HG03064 (cell line): ENCODE results near the gene DEPDC5.
"Not testable (repeated sequence)": the region's sequence is repeated elsewhere in the genome, so short reads cannot be mapped to it uniquely, and the experiment has no call there.

Experiments used
- ATAC-seq: cut with Tn5 transposase; IDR thresholded peaks from one replicate; pipeline ENCODE4 v1.9.1; 2021; ENCODE audit warnings: low read depth; ENCODE audit not compliant: unreplicated experiment

Gene DEPDC5

GRCh38 chr22:31812977-31813605, 59.3 kb downstream of the DEPDC5 start:
- no peak for ATAC-seq

GRCh38 chr22:31813898-31814297, 60.1 kb downstream of the DEPDC5 start:
- not testable (repeated sequence) for ATAC-seq

- no peak for ATAC-seq
These were observed 61.1 kb downstream of the DEPDC5 start for GRCh38 chr22:31814942-31815341.

- not testable (repeated sequence) for ATAC-seq
These were observed 61.6 kb downstream of the DEPDC5 start for GRCh38 chr22:31815383-31815814.

GRCh38 chr22:31816750-31817149, 62.9 kb downstream of the DEPDC5 start:
- ATAC-seq: no peak

- no peak for ATAC-seq
These were observed 64.9 kb downstream of the DEPDC5 start for GRCh38 chr22:31818481-31819392.

GRCh38 chr22:31820655-31821054, 66.8 kb downstream of the DEPDC5 start:
- ATAC-seq: no peak

GRCh38 chr22:31821572-31821971, 67.8 kb downstream of the DEPDC5 start:
- no peak for ATAC-seq

- ATAC-seq: no peak
These were observed 68.7 kb downstream of the DEPDC5 start for GRCh38 chr22:31822523-31822922.

GRCh38 chr22:31825513-31825912, 71.7 kb downstream of the DEPDC5 start:
- no peak for ATAC-seq

- no peak for ATAC-seq
These were observed 72.6 kb downstream of the DEPDC5 start for GRCh38 chr22:31826443-31826842.

GRCh38 chr22:31828739-31829138, 74.9 kb downstream of the DEPDC5 start:
- no peak for ATAC-seq

- ATAC-seq: no peak
These were observed 75.7 kb downstream of the DEPDC5 start for GRCh38 chr22:31829505-31829904.

- no peak for ATAC-seq
These were observed 76.9 kb downstream of the DEPDC5 start for GRCh38 chr22:31830721-31831070.

- no peak for ATAC-seq
These were observed 80.1 kb downstream of the DEPDC5 start for GRCh38 chr22:31833930-31834329.

GRCh38 chr22:31836010-31836409, 82.2 kb downstream of the DEPDC5 start:
- ATAC-seq: no peak

GRCh38 chr22:31838917-31839316, 85.1 kb downstream of the DEPDC5 start:
- no peak for ATAC-seq

GRCh38 chr22:31839986-31840385, 86.2 kb downstream of the DEPDC5 start:
- no peak for ATAC-seq

GRCh38 chr22:31840585-31840984, 86.8 kb downstream of the DEPDC5 start:
- ATAC-seq: no peak

- no peak for ATAC-seq
These were observed 87.4 kb downstream of the DEPDC5 start for GRCh38 chr22:31841078-31841827.

- ATAC-seq: no peak
These were observed 89.7 kb downstream of the DEPDC5 start for GRCh38 chr22:31843526-31843925.
